Tibial nerve (tissue), 4 donors: Measurements from ENCODE around the gene CGGBP1. TPM values are rescaled to one million over a fixed set of nuclear protein-coding genes. Genes with fewer than 3 reads are reported as not detected.

ENCODE experiments used
- DNase-seq, 2 donors: peaks; one replicate each; pipeline ENCODE4 v3.0.0-alpha.2; 2019; ENCODE audit warnings: low spot score in 2 of 2
- H3K27ac ChIP-seq, 4 donors: fragments of 200-600 bp; sonication (generic) in 3 of 4; one replicate each; pipeline ENCODE4 v1.5.1; 2017 to 2019; ENCODE audit warnings: mild to moderate bottlenecking in 1 of 4
- H3K27me3 ChIP-seq, 2 donors: fragments of 200-600 bp; sonication (generic) in 1 of 2; one replicate each; pipeline versions ENCODE4 v1.5.1 to v1.6.0; 2017 to 2019
- H3K36me3 ChIP-seq, 3 donors: fragments of 200-600 bp; sonication (generic); one replicate each; pipeline ENCODE4 v1.5.1; 2018 to 2019
- H3K4me1 ChIP-seq, 4 donors: fragments of 200-600 bp; sonication (generic) in 3 of 4; one replicate each; pipeline ENCODE4 v1.5.1; 2017 to 2019
- H3K4me3 ChIP-seq, 4 donors: fragments of 200-600 bp; sonication (generic) in 3 of 4; one replicate each; pipeline ENCODE4 v1.5.1; 2017 to 2019; ENCODE audit warnings: mild to moderate bottlenecking in 1 of 4, moderate library complexity in 1 of 4
- H3K9me3 ChIP-seq, 4 donors: fragments of 200-600 bp; sonication (generic) in 3 of 4; one replicate each; pipeline ENCODE4 v1.5.1; 2017 to 2019
- CTCF ChIP-seq, 5 experiments: fragments of 200-600 bp in 3 of 5; fragments of 450-650 bp in 2 of 5; sonication (generic) in 3 of 5; IDR thresholded peaks; one replicate each; pipeline ENCODE4 v1.5.1; 2016 to 2019; ENCODE audit warnings: antibody characterized with exemption in 5 of 5, mild to moderate bottlenecking in 3 of 5, moderate library complexity in 2 of 5
- EP300 ChIP-seq, 2 donors: sonication (generic); formaldehyde crosslinking; IDR thresholded peaks; one replicate each; pipeline ENCODE4 v1.6.1; 2017; ENCODE audit warnings: antibody characterized with exemption in 2 of 2, mild to moderate bottlenecking in 1 of 2
- POLR2A ChIP-seq, 2 donors: fragments of 450-650 bp; IDR thresholded peaks; one replicate each; pipeline ENCODE4 v1.6.1; 2017; ENCODE audit warnings: antibody characterized with exemption in 2 of 2, mild to moderate bottlenecking in 2 of 2, moderate library complexity in 2 of 2
- WGBS, 2 donors: methylation state at CpG; one replicate each; pipeline ENCODE4 v1.1.5; 2018; 5-methylcytosine and 5-hydroxymethylcytosine counted together
- total RNA-seq, 4 donors: library from RNA; depleted of rRNA; stranded (reverse); fragments of >200 nt; gene quantifications; one replicate each; pipeline ENCODE4 v1.1.0, GENCODE V29; 2016

Gene CGGBP1
- total RNA-seq, 4 donors from 2014 or later = 57.3 to 70.6 (median 65.0) TPM

DNA sequence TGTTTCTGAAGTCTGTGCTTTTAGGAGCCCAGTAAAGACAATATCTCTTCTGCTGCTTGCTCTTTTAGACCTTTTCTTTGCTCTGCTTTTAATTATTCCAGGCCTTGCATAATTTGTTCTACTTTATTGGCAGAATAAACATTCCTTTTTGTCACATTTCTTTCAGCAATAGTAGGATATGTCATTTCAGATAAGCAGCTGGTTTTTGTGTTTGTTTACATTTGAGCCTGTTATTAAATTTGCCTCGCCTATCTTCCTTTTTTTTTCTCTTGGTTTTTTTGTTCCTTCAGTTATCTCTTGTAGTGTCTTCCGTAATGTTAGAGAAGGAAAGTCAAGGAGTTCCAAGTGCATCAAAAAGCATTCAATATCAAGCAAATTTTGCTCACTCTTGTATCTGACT, 16.7 kb upstream of the CGGBP1 start:
- Histone ChIP-seq H3K4me3 (no peak overlapping the region), H3K4me1 (peaks cover 0 to 24% (median 10%) of the 10 kb centered on the region in 4 donors), H3K27ac (no peak overlapping the region), H3K9me3 (peaks cover 0 to 6% (median 0%) of the 10 kb centered on the region in 4 donors), H3K36me3 (peaks cover 0 to 5% (median 0%) of the 10 kb centered on the region in 3 donors), H3K27me3 (no peaks in the 10 kb centered on the region)
- no peak for TF ChIP-seq CTCF (IDR thresholded peaks at IDR 0.05)
- TF ChIP-seq POLR2A (IDR thresholded peaks at IDR 0.05) = no peak
- TF ChIP-seq EP300 (IDR thresholded peaks at IDR 0.05) = no peak
- DNase-seq = no peak
- WGBS, 2 donors = 71 to 73% methylated on average over 2 of the region's 2 CpGs

DNA sequence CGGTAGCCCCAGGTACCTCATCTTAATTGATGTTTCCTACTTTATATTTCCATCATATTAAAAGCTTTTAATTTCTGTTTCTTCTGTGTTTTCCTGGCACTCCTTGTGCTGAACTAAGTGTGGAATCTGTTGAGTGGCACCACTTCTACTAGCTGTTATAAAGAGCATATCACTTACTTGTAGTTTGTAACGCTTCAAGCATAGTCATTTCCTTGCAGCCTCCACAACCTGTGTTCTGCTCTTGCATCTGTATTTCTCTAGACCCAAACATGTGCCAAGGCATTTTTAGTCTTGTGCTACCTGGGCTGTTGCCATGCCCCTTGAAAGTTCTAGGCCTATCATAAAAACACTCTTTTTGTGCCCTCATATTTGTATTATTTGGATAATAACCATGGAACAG, 16.3 kb upstream of the CGGBP1 start:
- no peak overlapping the region for H3K27ac ChIP-seq
- DNase-seq = no peak
- H3K36me3 ChIP-seq = peaks cover 0 to 5% (median 0%) of the 10 kb centered on the region in 3 donors
- peaks cover 0 to 24% (median 10%) of the 10 kb centered on the region in 4 donors for H3K4me1 ChIP-seq
- WGBS, 2 donors = 76 to 84% methylated on average over 2 of the region's 2 CpGs
- H3K27me3 ChIP-seq = no peaks in the 10 kb centered on the region
- peaks cover 0 to 6% (median 0%) of the 10 kb centered on the region in 4 donors for H3K9me3 ChIP-seq
- TF ChIP-seq EP300 (IDR thresholded peaks at IDR 0.05) (no peak), POLR2A (IDR thresholded peaks at IDR 0.05) (no peak), CTCF (IDR thresholded peaks at IDR 0.05) (no peak)
- H3K4me3 ChIP-seq = no peak overlapping the region

DNA sequence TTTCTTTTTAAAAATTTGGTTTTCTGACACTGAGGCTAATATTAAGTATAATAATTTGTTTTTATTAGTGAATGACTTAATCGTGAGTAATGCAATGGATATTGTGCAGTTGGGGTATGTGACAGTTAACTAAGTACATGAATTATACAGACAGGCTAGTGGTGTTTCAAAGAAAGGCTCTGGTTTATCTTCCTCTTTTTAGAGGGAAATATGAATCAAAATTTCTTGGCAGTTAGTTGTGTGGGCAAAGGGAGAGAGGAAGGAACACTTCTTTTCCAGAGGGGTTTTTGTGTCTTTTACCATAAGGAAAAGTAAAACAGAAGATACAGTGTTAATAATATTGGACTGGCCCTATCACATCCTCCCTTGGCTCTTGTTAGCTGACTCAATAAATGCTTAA, 2.9 kb upstream of the CGGBP1 start:
- no peak overlapping the region for H3K4me3 ChIP-seq
- H3K27ac ChIP-seq = no peak overlapping the region
- no peak for TF ChIP-seq CTCF (IDR thresholded peaks at IDR 0.05)
- no peak for TF ChIP-seq POLR2A (IDR thresholded peaks at IDR 0.05)
- no peak for TF ChIP-seq EP300 (IDR thresholded peaks at IDR 0.05)
- H3K9me3 ChIP-seq = no peaks in the 10 kb centered on the region
- WGBS, 2 donors = 20 to 25% methylated on average over 1 of the region's 1 CpG
- H3K27me3 ChIP-seq = no peaks in the 10 kb centered on the region
- H3K4me1 ChIP-seq = peaks cover 0 to 62% (median 25%) of the 10 kb centered on the region in 4 donors
- no peak for DNase-seq
- H3K36me3 ChIP-seq = no peaks in the 10 kb centered on the region

DNA sequence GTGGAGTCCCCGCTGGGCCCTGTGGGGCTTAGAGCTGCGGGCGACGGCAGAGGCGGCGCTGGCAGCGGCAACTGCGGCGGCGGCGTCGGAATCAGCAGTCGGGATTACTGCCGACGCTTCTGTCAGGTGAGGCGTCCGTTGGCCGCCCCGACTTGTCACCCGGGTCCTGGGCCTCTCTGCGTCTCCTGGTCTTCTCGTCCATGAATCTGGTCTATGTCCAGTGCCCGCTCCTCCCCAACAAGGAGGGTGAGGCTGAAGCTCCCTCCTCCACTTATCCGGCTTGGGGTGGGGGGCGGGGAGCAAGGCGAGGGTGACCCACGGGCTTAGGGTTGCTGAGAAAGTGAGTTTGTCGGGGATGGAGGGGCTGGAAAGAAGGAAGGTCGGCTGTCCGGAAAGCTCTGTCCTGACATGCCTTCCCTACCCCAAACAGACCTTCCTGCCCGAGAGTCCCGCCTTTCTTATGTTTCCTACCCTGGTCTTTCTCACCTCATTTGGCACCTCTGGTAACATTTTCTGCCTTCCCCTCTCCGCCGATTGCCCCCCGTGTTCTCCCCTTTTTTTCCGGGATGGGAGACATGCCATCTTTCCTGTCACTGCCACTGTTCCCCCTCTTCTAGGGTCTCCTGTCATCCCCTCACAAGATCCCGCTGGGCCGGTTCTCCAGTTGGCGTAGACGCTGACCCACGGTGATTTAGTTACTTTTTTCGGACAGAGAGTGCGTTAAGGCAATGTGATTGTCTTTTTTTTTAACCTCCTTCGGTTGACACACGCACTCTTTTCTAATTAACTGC, 770 bp upstream of the CGGBP1 start:
- Histone ChIP-seq H3K27me3 (no peaks in the 10 kb centered on the region), H3K36me3 (peaks cover 0 to 18% (median 12%) of the 10 kb centered on the region in 3 donors), H3K4me3 (peak overlapping the region; percentile 65 to 86 (median 76)), H3K4me1 (peaks cover 0 to 58% (median 27%) of the 10 kb centered on the region in 4 donors), H3K27ac (peak overlapping the region; percentile 89 to 99 (median 97)), H3K9me3 (no peaks in the 10 kb centered on the region)
- DNase-seq = peak in 1 of 2 donors; percentile 21
- no peak for TF ChIP-seq CTCF (IDR thresholded peaks at IDR 0.05)
- no peak for TF ChIP-seq EP300 (IDR thresholded peaks at IDR 0.05)
- TF ChIP-seq POLR2A (IDR thresholded peaks at IDR 0.05) = no peak
- 0 to 1% methylated on average over 43 to 45 of the region's 45 CpGs for WGBS, 2 donors

GRCh38 chr3:88058306-88058580, 562 bp downstream of the CGGBP1 start:
- Histone ChIP-seq H3K27ac (peak overlapping the region; percentile 96 to 99 (median 98)), H3K36me3 (peaks cover 0 to 24% (median 12%) of the 10 kb centered on the region in 3 donors), H3K4me1 (peaks cover 0 to 47% (median 25%) of the 10 kb centered on the region in 4 donors), H3K4me3 (peak overlapping the region; percentile 65 to 86 (median 84)), H3K9me3 (no peaks in the 10 kb centered on the region), H3K27me3 (no peaks in the 10 kb centered on the region)
- no peak for TF ChIP-seq EP300 (IDR thresholded peaks at IDR 0.05)
- TF ChIP-seq CTCF (IDR thresholded peaks at IDR 0.05) = no peak
- TF ChIP-seq POLR2A (IDR thresholded peaks at IDR 0.05) = no peak
- WGBS, 2 donors = 0% methylated on average over 6 to 11 of the region's 24 CpGs
- DNase-seq = peak in 1 of 2 donors; percentile 22
